CD8-positive, alpha-beta memory T cell (primary cell): Measurements from ENCODE around the gene SLC34A1. TPM values are rescaled to one million over a fixed set of nuclear protein-coding genes. Genes with fewer than 3 reads are reported as not detected.

ENCODE experiments used
- CTCF ChIA-PET: fragments of 350-600 bp; sonication (Branson Sonifier 250); formaldehyde crosslinking; loops from one replicate; lab custom pipeline; 2021; ENCODE audit warnings: antibody characterized with exemption; lab: Charles Lee
- POLR2A ChIA-PET: fragments of 350-600 bp; sonication (Branson Sonifier 250); formaldehyde crosslinking; loops from one replicate; lab custom pipeline; 2021; ENCODE audit warnings: antibody characterized with exemption; lab: Charles Lee
- DNase-seq, 5 donors: peaks; one replicate each; pipeline versions ENCODE4 v3.0.0 to v3.0.0-alpha.2; 2020 to 2022; ENCODE audit warnings: mixed read lengths in 1 of 5
- H3K27ac ChIP-seq: one replicate; pipeline ENCODE4 v1.7.0; 2013; ENCODE audit warnings: low read depth, mild to moderate bottlenecking, low read length, moderate library complexity
- H3K27me3 ChIP-seq: 2 replicates; pipeline ENCODE4 v1.7.0; 2013; ENCODE audit warnings: low read length, mild to moderate bottlenecking; ENCODE audit not compliant: insufficient read depth, poor library complexity, severe bottlenecking
- H3K36me3 ChIP-seq: 2 replicates; pipeline ENCODE4 v1.7.0; 2013; ENCODE audit warnings: mild to moderate bottlenecking, low read length, moderate library complexity; ENCODE audit not compliant: insufficient read depth
- H3K4me1 ChIP-seq: 2 replicates; pipeline ENCODE4 v1.7.0; 2013; ENCODE audit warnings: mild to moderate bottlenecking, low read length, moderate library complexity; ENCODE audit not compliant: insufficient read depth
- H3K4me3 ChIP-seq: 2 replicates; pipeline ENCODE4 v1.7.0; 2013; ENCODE audit warnings: mild to moderate bottlenecking, low read length
- H3K9me3 ChIP-seq: 2 replicates; pipeline ENCODE4 v1.7.0; 2013; ENCODE audit warnings: mild to moderate bottlenecking, low read length
- H3K27ac Mint-ChIP-seq, 8 donors: one replicate each; pipeline ENCODE4 v1.8.0; 2020 to 2021; ENCODE audit warnings: mixed read lengths in 8 of 8, mild to moderate bottlenecking in 6 of 8, inconsistent platforms in 3 of 8, moderate library complexity in 3 of 8
- H3K27me3 Mint-ChIP-seq, 2 donors: one replicate each; pipeline ENCODE4 v1.8.0; 2020 to 2021; ENCODE audit warnings: mixed read lengths in 2 of 2, mild to moderate bottlenecking in 1 of 2, moderate library complexity in 1 of 2
- H3K36me3 Mint-ChIP-seq, 3 donors: one replicate each; pipeline ENCODE4 v1.8.0; 2020 to 2021; ENCODE audit warnings: mixed read lengths in 3 of 3, inconsistent platforms in 1 of 3, mild to moderate bottlenecking in 1 of 3
- H3K4me1 Mint-ChIP-seq, 3 donors: one replicate each; pipeline ENCODE4 v1.8.0; 2020 to 2021; ENCODE audit warnings: mixed read lengths in 3 of 3, inconsistent platforms in 1 of 3, mild to moderate bottlenecking in 1 of 3
- H3K4me3 Mint-ChIP-seq, 7 donors: one replicate each; pipeline ENCODE4 v1.8.0; 2020 to 2021; ENCODE audit warnings: mixed read lengths in 7 of 7, mild to moderate bottlenecking in 6 of 7, moderate library complexity in 4 of 7, inconsistent platforms in 2 of 7
- H3K9me3 Mint-ChIP-seq, 5 donors: one replicate each; pipeline ENCODE4 v1.8.0; 2020 to 2022; ENCODE audit warnings: mixed read lengths in 5 of 5, mild to moderate bottlenecking in 3 of 5, moderate library complexity in 2 of 5, inconsistent platforms in 1 of 5
- polyA plus RNA-seq: library from polyadenylated mRNA; unstranded; fragments of 300-500 nt; fragmentation: Illumina TruSeq; gene quantifications from one replicate; pipeline ENCODE4 v1.2.3, GENCODE V29; 2021
- total RNA-seq, 2 experiments: library from RNA; stranded (reverse); gene quantifications; one replicate each; pipeline ENCODE4 v1.2.3, GENCODE V29; 2021

Gene SLC34A1
- total and polyA plus RNA-seq, 3 experiments from 2014 or later: 0.09 to 0.17 TPM; not detected in 1

DNA sequence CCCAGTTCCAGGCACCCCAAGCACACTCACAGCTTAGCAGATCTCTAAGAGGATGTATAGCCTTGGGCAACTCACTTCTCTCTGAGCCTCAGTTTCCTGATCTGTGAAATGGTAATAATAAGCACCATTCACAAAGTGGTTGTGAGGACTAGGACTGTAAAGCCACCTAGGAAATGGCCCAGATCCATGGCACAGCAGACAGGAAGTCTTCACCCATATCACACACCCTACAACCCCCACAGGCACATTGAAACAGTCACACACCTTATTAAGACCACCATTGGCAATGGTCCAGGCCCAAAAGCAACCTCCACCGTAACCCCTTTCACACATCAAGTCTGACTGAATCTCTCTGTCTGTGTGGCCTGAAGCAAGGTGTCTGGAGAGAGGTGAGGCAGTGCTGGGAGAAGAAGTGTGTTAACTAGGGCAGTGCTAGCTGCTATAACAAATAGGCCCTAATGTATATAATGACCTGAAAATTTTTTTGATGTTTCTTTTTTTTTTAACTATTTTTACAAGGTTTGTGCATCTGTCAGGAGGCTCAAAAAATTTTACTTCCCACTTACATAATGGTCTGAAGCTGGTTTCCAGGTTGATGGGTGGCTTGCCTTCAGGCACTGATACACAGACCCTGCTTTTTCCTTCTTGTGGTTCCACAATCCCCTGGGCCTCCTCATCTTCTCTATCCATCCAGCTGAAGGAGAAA lies 28.9 kb upstream of the SLC34A1 start:
- ChIA-PET CTCF (interaction anchor here (0.9 to 11.5 kb wide), 6 partner anchors 14 to 100 kb away, joined by 4 to 118 read pairs (median 6); no protein-coding TSS in a partner anchor), POLR2A (no interaction called here)
- Histone ChIP-seq H3K27me3 (no peaks in the 10 kb centered on the region), H3K4me3 (no peak overlapping the region), H3K36me3 (no peaks in the 10 kb centered on the region), H3K9me3 (no peaks in the 10 kb centered on the region), H3K4me1 (peaks cover 59% of the 10 kb centered on the region), H3K27ac (no peak overlapping the region)
- Mint-ChIP-seq H3K9me3 (peaks cover 0 to 2% (median 0%) of the 10 kb centered on the region in 5 donors), H3K36me3 (peaks cover 0 to 29% (median 3%) of the 10 kb centered on the region in 3 donors), H3K27me3 (no peaks in the 10 kb centered on the region), H3K27ac (peak overlapping the region in 6 of 8 donors; percentile 11 to 91 (median 58)), H3K4me3 (peak overlapping the region in 4 of 7 donors; percentile 15 to 51 (median 26)), H3K4me1 (peaks cover 66 to 76% (median 76%) of the 10 kb centered on the region in 3 donors)
- no peak for DNase-seq

DNA sequence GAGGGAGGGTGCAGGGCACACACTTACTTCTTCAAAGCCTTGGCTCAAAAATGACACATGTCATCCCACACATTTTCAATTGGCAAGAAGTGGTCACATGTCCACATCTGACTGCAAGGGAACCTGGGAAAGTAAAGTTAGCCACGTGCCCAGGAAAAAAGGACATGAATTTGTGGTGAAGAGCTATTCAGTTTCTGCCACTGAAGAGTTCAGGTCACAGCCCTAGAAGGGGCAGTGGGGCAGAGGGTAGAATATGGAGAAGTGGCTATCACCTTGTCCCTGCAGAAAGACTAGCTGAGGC lies 28.4 kb upstream of the SLC34A1 start:
- peaks cover 0 to 2% (median 0%) of the 10 kb centered on the region in 5 donors for H3K9me3 Mint-ChIP-seq
- H3K27me3 ChIP-seq: no peaks in the 10 kb centered on the region
- peak overlapping the region in 4 of 8 donors; percentile 41 to 91 (median 58) for H3K27ac Mint-ChIP-seq
- no peak overlapping the region for H3K4me3 ChIP-seq
- H3K27me3 Mint-ChIP-seq: no peaks in the 10 kb centered on the region
- peak overlapping the region in 1 of 7 donors; percentile 84 for H3K4me3 Mint-ChIP-seq
- peaks cover 57% of the 10 kb centered on the region for H3K4me1 ChIP-seq
- H3K9me3 ChIP-seq: no peaks in the 10 kb centered on the region
- ChIA-PET CTCF (interaction anchor here (1.7 to 11.5 kb wide), 4 partner anchors 14 to 100 kb away, joined by 4 to 118 read pairs (median 5); no protein-coding TSS in a partner anchor), POLR2A (no interaction called here)
- no peaks in the 10 kb centered on the region for H3K36me3 ChIP-seq
- H3K27ac ChIP-seq: no peak overlapping the region
- H3K4me1 Mint-ChIP-seq: peaks cover 62 to 76% (median 74%) of the 10 kb centered on the region in 3 donors
- peaks cover 0 to 25% (median 3%) of the 10 kb centered on the region in 3 donors for H3K36me3 Mint-ChIP-seq
- DNase-seq: no peak

DNA sequence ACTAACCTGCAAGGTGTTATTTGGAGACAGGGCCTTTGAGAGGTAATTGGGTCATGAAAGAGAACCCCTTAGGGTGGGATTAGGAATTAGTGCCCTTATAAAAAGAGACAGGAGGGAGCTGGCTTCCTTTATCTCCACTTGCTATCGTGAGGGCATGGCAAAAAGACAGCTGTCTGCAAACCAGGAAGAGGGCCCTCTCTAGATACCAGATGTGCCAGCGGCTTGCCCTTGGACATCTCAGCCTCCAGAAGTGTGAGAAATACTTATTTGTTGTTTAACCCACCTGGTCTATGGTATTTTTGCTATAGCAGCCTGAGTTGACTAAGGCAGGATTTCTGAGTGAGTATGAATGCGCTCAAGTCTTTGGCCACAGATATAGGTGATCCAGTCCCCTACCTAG lies 27.5 kb upstream of the SLC34A1 start:
- H3K4me3 ChIP-seq: peak overlapping the region; percentile 85
- no peak for DNase-seq
- Mint-ChIP-seq H3K9me3 (peaks cover 0 to 2% (median 0%) of the 10 kb centered on the region in 5 donors), H3K36me3 (peaks cover 0 to 18% (median 3%) of the 10 kb centered on the region in 3 donors), H3K27ac (peak overlapping the region in 7 of 8 donors; percentile 75 to 100 (median 95)), H3K4me1 (peaks cover 65 to 76% (median 74%) of the 10 kb centered on the region in 3 donors), H3K27me3 (no peaks in the 10 kb centered on the region), H3K4me3 (peak overlapping the region; percentile 84 to 95 (median 86))
- no peak overlapping the region for H3K27ac ChIP-seq
- no peaks in the 10 kb centered on the region for H3K27me3 ChIP-seq
- peaks cover 63% of the 10 kb centered on the region for H3K4me1 ChIP-seq
- H3K9me3 ChIP-seq: no peaks in the 10 kb centered on the region
- ChIA-PET CTCF (interaction anchor here (1.2 to 11.5 kb wide), 7 partner anchors 13 to 99 kb away, joined by 3 to 118 read pairs (median 4); no protein-coding TSS in a partner anchor), POLR2A (interaction anchor here (1.0 kb wide), 1 partner anchor 14 kb away, joined by 5 read pairs; no protein-coding TSS in a partner anchor)
- no peaks in the 10 kb centered on the region for H3K36me3 ChIP-seq

- POLR2A ChIA-PET: interaction anchor here (1.0 kb wide), 1 partner anchor 14 kb away, joined by 5 read pairs; no protein-coding TSS in a partner anchor
- no peaks in the 10 kb centered on the region for H3K36me3 ChIP-seq
- H3K27me3 Mint-ChIP-seq: no peaks in the 10 kb centered on the region
- H3K9me3 ChIP-seq: no peaks in the 10 kb centered on the region
- CTCF ChIA-PET: interaction anchor here (1.2 to 11.5 kb wide), 6 partner anchors 13 to 97 kb away, joined by 3 to 118 read pairs (median 4); no protein-coding TSS in a partner anchor
- peak overlapping the region; percentile 85 for H3K4me3 ChIP-seq
- no peaks in the 10 kb centered on the region for H3K27me3 ChIP-seq
- peaks cover 0 to 2% (median 0%) of the 10 kb centered on the region in 5 donors for H3K9me3 Mint-ChIP-seq
- peak overlapping the region; percentile 79 for H3K27ac ChIP-seq
- peak overlapping the region; percentile 84 to 95 (median 86) for H3K4me3 Mint-ChIP-seq
- peaks cover 0 to 20% (median 3%) of the 10 kb centered on the region in 3 donors for H3K36me3 Mint-ChIP-seq
- no peak for DNase-seq
- peaks cover 65 to 76% (median 74%) of the 10 kb centered on the region in 3 donors for H3K4me1 Mint-ChIP-seq
- H3K27ac Mint-ChIP-seq: peak overlapping the region; percentile 58 to 100 (median 94)
- peaks cover 64% of the 10 kb centered on the region for H3K4me1 ChIP-seq
Observed at GRCh38 chr5:177357146-177357458, 27.1 kb upstream of the SLC34A1 start.

- Histone ChIP-seq H3K36me3 (no peaks in the 10 kb centered on the region), H3K27ac (peak within 1 kb of the TSS; percentile 79), H3K27me3 (no peaks in the 10 kb centered on the region), H3K4me3 (peak within 1 kb of the TSS; percentile 85), H3K4me1 (peaks cover 67% of the 10 kb centered on the region), H3K9me3 (no peaks in the 10 kb centered on the region)
- Mint-ChIP-seq H3K27ac (peak within 1 kb of the TSS; percentile 75 to 100 (median 95)), H3K27me3 (no peaks in the 10 kb centered on the region), H3K9me3 (peaks cover 0 to 2% (median 0%) of the 10 kb centered on the region in 5 donors), H3K4me1 (peaks cover 71 to 82% (median 79%) of the 10 kb centered on the region in 3 donors), H3K36me3 (peaks cover 0 to 22% (median 3%) of the 10 kb centered on the region in 3 donors), H3K4me3 (peak within 1 kb of the TSS; percentile 84 to 95 (median 87))
- ChIA-PET POLR2A (interaction anchor here (1.0 kb wide), 1 partner anchor 13 kb away, joined by 5 read pairs; no protein-coding TSS in a partner anchor), CTCF (interaction anchor here (1.1 to 11.5 kb wide), 9 partner anchors 12 to 98 kb away, joined by 3 to 118 read pairs (median 4); no protein-coding TSS in a partner anchor)
- peak; percentile 42 to 91 (median 84) for DNase-seq
Observed at GRCh38 chr5:177357459-177358351, 26.5 kb upstream of the SLC34A1 start, which contains the start of gene RGS14. Gene RGS14, plus strand, starts transcription at chr5:177357924. Its CDS starts 101 bp downstream, at chr5:177358025.

- H3K27ac ChIP-seq: peak overlapping the region; percentile 79
- POLR2A ChIA-PET: no interaction called here
- peak overlapping the region; percentile 75 to 98 (median 91) for H3K27ac Mint-ChIP-seq
- peaks cover 73% of the 10 kb centered on the region for H3K4me1 ChIP-seq
- peaks cover 0 to 23% (median 3%) of the 10 kb centered on the region in 3 donors for H3K36me3 Mint-ChIP-seq
- H3K27me3 Mint-ChIP-seq: no peaks in the 10 kb centered on the region
- DNase-seq: no peak
- peak overlapping the region; percentile 85 for H3K4me3 ChIP-seq
- CTCF ChIA-PET: interaction anchor here (0.8 to 11.5 kb wide), 8 partner anchors 11 to 97 kb away, joined by 3 to 118 read pairs (median 4); no protein-coding TSS in a partner anchor
- no peaks in the 10 kb centered on the region for H3K27me3 ChIP-seq
- H3K9me3 ChIP-seq: no peaks in the 10 kb centered on the region
- H3K36me3 ChIP-seq: no peaks in the 10 kb centered on the region
- peaks cover 75 to 87% (median 86%) of the 10 kb centered on the region in 3 donors for H3K4me1 Mint-ChIP-seq
- H3K4me3 Mint-ChIP-seq: peak overlapping the region; percentile 84 to 95 (median 87)
- H3K9me3 Mint-ChIP-seq: peaks cover 0 to 2% (median 0%) of the 10 kb centered on the region in 5 donors
Observed at GRCh38 chr5:177358370-177358819, 25.8 kb upstream of the SLC34A1 start.

DNA sequence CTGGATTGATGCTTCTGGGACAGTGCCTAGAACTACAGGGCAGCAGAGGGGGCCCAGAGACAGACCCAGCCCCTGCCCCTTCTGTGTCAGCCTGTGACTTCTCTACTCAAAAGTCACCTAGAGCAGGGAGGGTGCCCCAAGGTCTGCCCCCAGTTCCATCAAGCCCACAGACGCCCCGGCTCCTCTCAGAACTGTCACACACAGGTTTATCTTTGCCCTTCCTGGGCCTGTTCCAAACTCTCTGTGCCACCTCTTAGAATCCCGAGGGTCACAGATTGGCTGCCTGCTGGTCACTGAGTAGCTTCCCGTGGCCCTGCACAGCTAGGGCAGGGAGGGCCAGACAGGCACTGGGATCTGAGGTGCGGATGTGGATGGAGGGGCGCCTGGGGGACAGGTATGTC lies 24.8 kb upstream of the SLC34A1 start:
- H3K4me3 Mint-ChIP-seq: peak overlapping the region; percentile 84 to 95 (median 87)
- ChIA-PET CTCF (interaction anchor here (0.8 to 11.5 kb wide), 5 partner anchors 10 to 50 kb away, joined by 3 to 118 read pairs (median 14); no protein-coding TSS in a partner anchor), POLR2A (interaction anchor here (1.8 kb wide), 1 partner anchor 9 kb away, joined by 5 read pairs; no protein-coding TSS in a partner anchor)
- H3K9me3 ChIP-seq: no peaks in the 10 kb centered on the region
- peaks cover 0 to 25% (median 3%) of the 10 kb centered on the region in 3 donors for H3K36me3 Mint-ChIP-seq
- no peaks in the 10 kb centered on the region for H3K27me3 Mint-ChIP-seq
- H3K27ac Mint-ChIP-seq: peak overlapping the region; percentile 75 to 95 (median 91)
- DNase-seq: no peak
- H3K27ac ChIP-seq: no peak overlapping the region
- no peaks in the 10 kb centered on the region for H3K27me3 ChIP-seq
- peaks cover 84% of the 10 kb centered on the region for H3K4me1 ChIP-seq
- H3K4me3 ChIP-seq: peak overlapping the region; percentile 85
- peaks cover 81 to 94% (median 92%) of the 10 kb centered on the region in 3 donors for H3K4me1 Mint-ChIP-seq
- peaks cover 0 to 2% (median 0%) of the 10 kb centered on the region in 5 donors for H3K9me3 Mint-ChIP-seq
- H3K36me3 ChIP-seq: no peaks in the 10 kb centered on the region
